Activated CD8-positive, alpha-beta T cell treated with anti-CD3 and anti-CD28 coated beads for 36 hours (primary cell): Measurements from ENCODE around the gene TSTD2. TPM values are rescaled to one million over a fixed set of nuclear protein-coding genes. Genes with fewer than 3 reads are reported as not detected.
"Not testable (repeated sequence)": the region's sequence is repeated elsewhere in the genome, so short reads cannot be mapped to it uniquely, and the experiment has no call there.

ENCODE experiments used
- ATAC-seq: fragments of 200-7000 bp; cut with Tn5 transposase; one replicate; pipeline ENCODE4 v1.10.0; 2021; ENCODE audit warnings: mild to moderate bottlenecking, moderate library complexity
- CTCF ChIA-PET: fragments of 350-600 bp; sonication (Branson Sonifier 250); formaldehyde crosslinking; loops from one replicate; lab custom pipeline; 2021; ENCODE audit warnings: antibody characterized with exemption; lab: Charles Lee
- POLR2A ChIA-PET: fragments of 350-600 bp; sonication (Branson Sonifier 250); formaldehyde crosslinking; loops from one replicate; lab custom pipeline; 2021; ENCODE audit warnings: antibody characterized with exemption; lab: Charles Lee
- DNase-seq: peaks from one replicate; pipeline ENCODE4 v3.0.0-alpha.2; 2020
- H3K27ac Mint-ChIP-seq: one replicate; pipeline ENCODE4 v1.8.0; 2021; ENCODE audit warnings: mild to moderate bottlenecking, mixed read lengths
- H3K27me3 Mint-ChIP-seq: one replicate; pipeline ENCODE4 v1.8.0; 2021; ENCODE audit warnings: mixed read lengths
- H3K36me3 Mint-ChIP-seq: one replicate; pipeline ENCODE4 v1.8.0; 2021; ENCODE audit warnings: low read depth, mixed read lengths
- H3K4me1 Mint-ChIP-seq: one replicate; pipeline ENCODE4 v1.8.0; 2021; ENCODE audit warnings: low read depth, mixed read lengths
- H3K4me3 Mint-ChIP-seq: one replicate; pipeline ENCODE4 v1.8.0; 2021; ENCODE audit warnings: mild to moderate bottlenecking, moderate library complexity, mixed read lengths
- H3K9me3 Mint-ChIP-seq: one replicate; pipeline ENCODE4 v1.8.0; 2021; ENCODE audit warnings: mixed read lengths
- CTCF ChIP-seq: fragments of 200-600 bp; IDR thresholded peaks from one replicate; pipeline ENCODE4 v1.8.0; 2022; ENCODE audit warnings: antibody characterized with exemption, mild to moderate bottlenecking
- intact Hi-C: fragments of 100-400 bp; cut with micrococcal nuclease; formaldehyde crosslinking; loops from one replicate; pipeline ENCODE4 v1.10.0; 2022
- total RNA-seq, 2 experiments: library from RNA; stranded (reverse); gene quantifications; one replicate each; pipeline ENCODE4 v1.2.3, GENCODE V29; 2021

TSTD2 gene
- total RNA-seq, 2 experiments from 2014 or later = 15.2 to 15.3 TPM

DNA sequence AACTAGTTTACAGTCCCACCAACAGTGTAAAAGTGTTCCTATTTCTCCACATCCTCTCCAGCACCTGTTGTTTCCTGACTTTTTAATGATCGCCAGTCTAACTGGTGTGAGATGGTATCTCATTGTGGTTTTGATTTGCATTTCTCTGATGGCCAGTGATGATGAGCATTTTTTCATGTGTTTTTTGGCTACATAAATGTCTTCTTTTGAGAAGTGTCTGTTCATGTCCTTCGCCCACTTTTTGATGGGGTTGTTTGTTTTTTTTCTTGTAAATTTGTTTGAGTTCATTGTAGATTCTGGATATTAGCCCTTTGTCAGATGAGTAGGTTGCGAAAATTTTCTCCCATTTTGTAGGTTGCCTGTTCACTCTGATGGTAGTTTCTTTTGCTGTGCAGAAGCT lies 51.6 kb downstream of the TSTD2 start:
- H3K36me3 Mint-ChIP-seq, ATAC-seq, H3K9me3 Mint-ChIP-seq, POLR2A ChIA-PET, H3K27me3 Mint-ChIP-seq, CTCF ChIA-PET, DNase-seq, H3K27ac Mint-ChIP-seq, H3K4me1 Mint-ChIP-seq, intact Hi-C loops, H3K4me3 Mint-ChIP-seq: not testable (repeated sequence)

GRCh38 chr9:97579914-97580313 lies 53.3 kb downstream of the TSTD2 start:
- H3K9me3 Mint-ChIP-seq = no peaks in the 10 kb centered on the region

DNA sequence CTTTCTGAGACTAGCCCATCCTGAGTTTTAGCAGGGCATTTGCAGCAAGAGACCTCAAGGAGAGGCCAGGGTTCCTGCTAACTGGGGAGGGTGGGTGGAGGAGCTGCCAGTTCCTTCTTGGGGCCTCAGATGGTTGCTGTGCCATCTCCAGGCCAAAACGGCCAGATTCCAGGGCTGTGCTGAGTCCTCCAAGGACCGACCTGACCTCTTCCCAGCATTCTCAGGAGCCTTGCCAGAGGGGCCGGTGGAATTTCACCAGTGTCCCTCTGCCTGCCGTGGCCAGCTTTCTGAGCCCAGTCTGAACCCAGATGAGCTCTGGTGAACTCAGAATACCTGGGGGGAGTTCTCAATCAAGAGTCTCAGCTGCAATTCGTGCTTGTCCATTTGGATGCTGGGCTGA lies 54.3 kb downstream of the TSTD2 start:
- Mint-ChIP-seq H3K9me3 (no peaks in the 10 kb centered on the region), H3K36me3 (no peaks in the 10 kb centered on the region), H3K27ac (no peak overlapping the region), H3K27me3 (peaks cover 2% of the 10 kb centered on the region), H3K4me3 (no peak overlapping the region), H3K4me1 (peaks cover 11% of the 10 kb centered on the region)
- ChIA-PET CTCF (interaction anchor here (0.6 to 1.3 kb wide), 3 partner anchors 20 to 109 kb away, joined by 3 to 7 read pairs (median 4); no protein-coding TSS in a partner anchor), POLR2A (no interaction called here)
- ATAC-seq (no peak), DNase-seq (no peak)
- intact Hi-C loops = no loop called here
- no peak for TF ChIP-seq CTCF

More at GRCh38 chr9:97579914-97580313, 53.3 kb downstream of the TSTD2 start:
- POLR2A ChIA-PET = no interaction called here
- no peak overlapping the region for H3K4me3 Mint-ChIP-seq
- intact Hi-C loops = no loop called here
- peaks cover 8% of the 10 kb centered on the region for H3K4me1 Mint-ChIP-seq
- H3K27me3 Mint-ChIP-seq = peaks cover 2% of the 10 kb centered on the region
- H3K27ac Mint-ChIP-seq = no peak overlapping the region
- ATAC-seq = no peak
- DNase-seq = no peak
- TF ChIP-seq CTCF = no peak
- CTCF ChIA-PET = interaction anchor here (1.2 to 1.3 kb wide), 2 partner anchors 36 to 111 kb away, joined by 4 to 7 read pairs; no protein-coding TSS in a partner anchor
- no peaks in the 10 kb centered on the region for H3K36me3 Mint-ChIP-seq

GRCh38 chr9:97577051-97577450 lies 56.1 kb downstream of the TSTD2 start:
- H3K4me3 Mint-ChIP-seq = no peak overlapping the region
- TF ChIP-seq CTCF = no peak
- ChIA-PET CTCF (interaction anchor here (1.3 kb wide), 1 partner anchor 38 kb away, joined by 4 read pairs; no protein-coding TSS in a partner anchor), POLR2A (no interaction called here)
- H3K27me3 Mint-ChIP-seq = peaks cover 2% of the 10 kb centered on the region
- H3K4me1 Mint-ChIP-seq = peaks cover 11% of the 10 kb centered on the region
- no peaks in the 10 kb centered on the region for H3K36me3 Mint-ChIP-seq
- H3K27ac Mint-ChIP-seq = no peak overlapping the region
- no peaks in the 10 kb centered on the region for H3K9me3 Mint-ChIP-seq
- DNase-seq = no peak
- intact Hi-C loops = no loop called here
- no peak for ATAC-seq

DNA sequence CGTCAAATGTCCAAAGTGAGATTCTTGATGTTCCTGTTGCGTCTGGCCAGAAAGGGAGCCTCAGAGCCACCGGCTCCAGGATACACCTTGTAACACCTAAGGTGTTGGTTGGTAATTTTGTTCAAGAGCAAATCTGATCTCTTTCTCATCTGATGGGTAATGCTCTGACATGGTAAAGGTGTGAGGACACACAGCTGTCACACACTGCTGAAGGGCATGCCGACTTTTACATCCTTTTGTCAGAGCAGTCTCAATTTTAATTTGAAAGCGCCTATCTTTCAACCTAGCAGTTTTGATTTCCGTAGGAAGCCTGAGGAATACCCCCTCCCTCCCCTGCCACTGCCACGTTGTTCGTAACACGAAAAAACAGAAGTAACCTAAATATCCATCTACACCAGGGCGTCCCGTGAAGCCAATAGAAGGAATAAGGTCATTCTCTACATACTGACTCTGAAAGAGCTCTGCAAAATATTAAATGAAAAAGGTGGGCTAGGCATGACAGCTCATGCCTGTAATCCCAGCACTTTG lies 57.4 kb downstream of the TSTD2 start:
- H3K9me3 Mint-ChIP-seq = no peaks in the 10 kb centered on the region
- H3K27ac Mint-ChIP-seq = no peak overlapping the region
- ChIA-PET POLR2A (interaction anchor here (0.6 kb wide), 1 partner anchor 332 kb away, joined by 4 read pairs; no protein-coding TSS in a partner anchor), CTCF (interaction anchor here (1.0 to 2.8 kb wide), 3 partner anchors 9 to 40 kb away, joined by 3 to 15 read pairs (median 9); no protein-coding TSS in a partner anchor)
- intact Hi-C loops = no loop called here
- peaks cover 2% of the 10 kb centered on the region for H3K27me3 Mint-ChIP-seq
- no peaks in the 10 kb centered on the region for H3K36me3 Mint-ChIP-seq
- no peak for TF ChIP-seq CTCF
- ATAC-seq (peak; percentile 30), DNase-seq (no peak)
- H3K4me1 Mint-ChIP-seq = peaks cover 11% of the 10 kb centered on the region
- H3K4me3 Mint-ChIP-seq = peak overlapping the region; percentile 82

DNA sequence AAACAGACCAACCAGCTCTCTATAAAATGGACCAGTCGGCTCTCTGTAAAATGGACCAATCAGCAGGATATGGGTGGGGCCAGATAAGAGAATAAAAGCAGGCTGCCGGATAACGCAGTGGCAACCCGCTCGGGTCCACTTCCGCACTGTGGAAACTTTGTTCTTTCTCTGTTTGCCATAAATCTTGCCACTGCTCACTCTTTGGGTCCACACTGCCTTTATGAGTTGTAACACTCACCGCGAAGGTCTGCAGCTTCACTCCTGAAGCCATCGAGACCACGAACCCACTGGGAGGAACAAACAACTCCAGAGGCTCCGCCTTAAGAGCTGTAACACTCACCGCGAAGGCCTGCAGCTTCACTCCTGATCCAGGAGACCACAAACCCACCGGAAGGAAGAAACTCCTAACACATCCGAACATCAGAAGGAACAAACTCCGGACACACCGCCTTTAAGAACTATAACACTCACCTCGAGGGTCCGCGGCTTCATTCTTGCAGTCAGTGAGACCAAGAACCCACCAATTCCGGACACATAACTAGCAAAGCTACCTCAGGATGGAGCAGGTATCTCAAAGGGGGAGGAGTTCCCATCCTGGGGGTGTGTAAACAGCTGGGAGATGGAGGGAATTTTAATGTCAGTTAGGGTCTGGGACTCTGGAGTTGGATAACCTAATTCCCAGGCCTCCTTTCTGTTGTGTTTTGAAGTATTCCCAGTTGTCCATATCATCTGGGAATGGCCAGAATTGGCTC lies 58.1 kb downstream of the TSTD2 start:
- H3K9me3 Mint-ChIP-seq, H3K27me3 Mint-ChIP-seq, H3K36me3 Mint-ChIP-seq, intact Hi-C loops: not testable (repeated sequence)
- Mint-ChIP-seq H3K4me1 (peaks cover 11% of the 10 kb centered on the region), H3K27ac (peak overlapping the region; percentile 78), H3K4me3 (peak overlapping the region; percentile 82)
- DNase-seq = peak; percentile 51
- POLR2A ChIA-PET = interaction anchor here (0.6 kb wide), 1 partner anchor 333 kb away, joined by 4 read pairs; no protein-coding TSS in a partner anchor
- CTCF ChIA-PET = interaction anchor here (1.0 to 2.8 kb wide), 3 partner anchors 8 to 41 kb away, joined by 3 to 15 read pairs (median 9); no protein-coding TSS in a partner anchor
- peak; percentile 37 for ATAC-seq

DNA sequence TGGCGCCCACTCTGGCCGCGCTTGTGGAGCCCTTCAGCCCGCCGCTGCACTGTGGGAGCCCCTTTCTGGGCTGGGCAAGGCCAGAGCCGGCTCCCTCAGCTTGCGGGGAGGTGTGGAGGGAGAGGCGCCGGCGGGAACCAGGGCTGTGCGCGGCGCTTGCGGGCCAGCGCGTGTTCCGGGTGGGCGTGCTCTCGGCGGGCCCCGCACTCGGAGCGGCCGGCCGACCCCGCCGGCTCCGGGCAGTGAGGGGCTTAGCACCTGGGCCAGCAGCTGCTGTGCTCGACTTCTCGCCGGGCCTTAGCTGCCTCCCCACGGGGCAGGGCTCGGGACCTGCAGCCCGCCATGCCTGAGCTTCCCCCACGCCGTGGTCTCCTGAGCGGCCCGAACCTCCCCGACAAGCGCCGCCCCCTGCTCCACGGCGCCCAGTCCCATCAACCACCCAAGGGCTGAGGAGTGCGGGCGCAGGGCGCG lies 59.0 kb downstream of the TSTD2 start:
- CTCF ChIA-PET = interaction anchor here (2.7 to 2.8 kb wide), 2 partner anchors 25 to 42 kb away, joined by 9 to 15 read pairs; no protein-coding TSS in a partner anchor
- ATAC-seq, H3K4me3 Mint-ChIP-seq, intact Hi-C loops, H3K27ac Mint-ChIP-seq, DNase-seq, POLR2A ChIA-PET, H3K36me3 Mint-ChIP-seq, H3K9me3 Mint-ChIP-seq, H3K27me3 Mint-ChIP-seq: not testable (repeated sequence)
- peaks cover 11% of the 10 kb centered on the region for H3K4me1 Mint-ChIP-seq
